Common myeloid progenitor, CD34-positive (primary cell): ENCODE results near the gene POMGNT1.

Experiments
- CTCF ChIA-PET: fragments of 350-600 bp; sonication (Branson Sonifier 250); formaldehyde crosslinking; loops from one replicate; lab custom pipeline; 2021; ENCODE audit warnings: antibody characterized with exemption; lab: Charles Lee
- POLR2A ChIA-PET: fragments of 350-600 bp; sonication (Branson Sonifier 250); formaldehyde crosslinking; loops from one replicate; lab custom pipeline; 2021; ENCODE audit warnings: antibody characterized with exemption; lab: Charles Lee
- DNase-seq, 3 donors: peaks; one replicate each; pipeline versions ENCODE4 v3.0.0 to v3.0.0-alpha.2; 2013
- H3K27ac ChIP-seq, 2 experiments: 1 replicate in 1 of 2; 2 replicates in 1 of 2; pipeline ENCODE4 v1.7.0; 2013; ENCODE audit warnings: inconsistent platforms in 2 of 2, low read length in 2 of 2, mild to moderate bottlenecking in 2 of 2, low read depth in 1 of 2, moderate library complexity in 1 of 2; ENCODE audit not compliant: severe bottlenecking in 2 of 2, insufficient read depth in 1 of 2, poor library complexity in 1 of 2
- H3K27me3 ChIP-seq, 5 experiments: replicated peaks in 2 of 5; 1 replicate in 3 of 5; 2 replicates in 2 of 5; pipeline versions ENCODE4 v1.6.1 to v1.7.0; 2013; ENCODE audit warnings: low read length in 4 of 5, mild to moderate bottlenecking in 2 of 5, moderate library complexity in 2 of 5, inconsistent platforms in 1 of 5; ENCODE audit not compliant: insufficient read depth in 5 of 5, control insufficient read depth in 4 of 5
- H3K36me3 ChIP-seq, 4 experiments: 1 replicate in 2 of 4; 2 replicates in 2 of 4; pipeline versions ENCODE4 v1.6.1 to v1.7.0; 2013; ENCODE audit warnings: low read length in 3 of 4, control low read depth in 1 of 4, mild to moderate bottlenecking in 1 of 4; ENCODE audit not compliant: control insufficient read depth in 4 of 4, insufficient read depth in 4 of 4
- H3K4me1 ChIP-seq, 4 experiments: 1 replicate in 3 of 4; 2 replicates in 1 of 4; pipeline versions ENCODE4 v1.6.1 to v1.7.1; 2013; ENCODE audit warnings: low read length in 3 of 4, mild to moderate bottlenecking in 3 of 4, control low read depth in 1 of 4, inconsistent platforms in 1 of 4, moderate library complexity in 1 of 4; ENCODE audit not compliant: control insufficient read depth in 4 of 4, insufficient read depth in 4 of 4; ENCODE audit errors: control extremely low read depth in 1 of 4
- H3K4me3 ChIP-seq, 7 experiments: 1 replicate in 4 of 7; 2 replicates in 3 of 7; pipeline versions ENCODE4 v1.5.1 to v1.7.0; 2013; ENCODE audit warnings: mild to moderate bottlenecking in 7 of 7, low read length in 6 of 7, moderate library complexity in 6 of 7, inconsistent platforms in 2 of 7, low read depth in 2 of 7, control low read depth in 1 of 7; ENCODE audit not compliant: insufficient read depth in 4 of 7, control insufficient read depth in 1 of 7; ENCODE audit errors: extremely low read depth in 1 of 7
- H3K9me3 ChIP-seq, 5 experiments: 1 replicate in 4 of 5; 2 replicates in 1 of 5; pipeline versions ENCODE4 v1.6.1 to v1.7.1; 2013; ENCODE audit warnings: low read length in 4 of 5, mild to moderate bottlenecking in 2 of 5, inconsistent platforms in 1 of 5, low read depth in 1 of 5, moderate library complexity in 1 of 5; ENCODE audit not compliant: control insufficient read depth in 4 of 5, insufficient read depth in 2 of 5; ENCODE audit errors: control extremely low read depth in 1 of 5
- WGBS: methylation state at CpG from one replicate; pipeline ENCODE4 v1.1.5; 2013; ENCODE audit not compliant: insufficient coverage; 5-methylcytosine and 5-hydroxymethylcytosine counted together

The POMGNT1 gene

GRCh38 chr1:46186076-46186475 lies 12.2 kb downstream of the POMGNT1 start:
- no peak for DNase-seq
- H3K4me3 ChIP-seq, result no peak overlapping the region
- POLR2A ChIA-PET, result no interaction called here
- WGBS, result 100% methylated on average over 1 of the region's 2 CpGs
- CTCF ChIA-PET, result interaction anchor here (11.4 kb wide), 1 partner anchor 150 kb away, joined by 167 read pairs; no protein-coding TSS in a partner anchor
- H3K27ac ChIP-seq, result no peak overlapping the region
- H3K27me3 ChIP-seq, result no peaks in the 10 kb centered on the region
- peaks cover 0 to 13% (median 10%) of the 10 kb centered on the region in 4 experiments for H3K4me1 ChIP-seq
- peaks cover under 1 to 38% (median 18%) of the 10 kb centered on the region in 4 experiments for H3K36me3 ChIP-seq
- no peaks in the 10 kb centered on the region for H3K9me3 ChIP-seq

GRCh38 chr1:46184920-46185658 lies 13.1 kb downstream of the POMGNT1 start:
- Histone ChIP-seq H3K36me3 (peaks cover 0 to 29% (median 10%) of the 10 kb centered on the region in 4 experiments), H3K27ac (no peak overlapping the region), H3K4me1 (peaks cover 0 to 13% (median 10%) of the 10 kb centered on the region in 4 experiments), H3K27me3 (no peaks in the 10 kb centered on the region), H3K9me3 (no peaks in the 10 kb centered on the region), H3K4me3 (no peak overlapping the region)
- WGBS, result 93% methylated on average over 4 of the region's 7 CpGs
- no peak for DNase-seq
- ChIA-PET POLR2A (no interaction called here), CTCF (interaction anchor here (1.5 to 11.4 kb wide), 2 partner anchors 47 to 149 kb away, joined by 3 to 167 read pairs; no protein-coding TSS in a partner anchor)

- no peaks in the 10 kb centered on the region for H3K9me3 ChIP-seq
- WGBS, result 36% methylated on average over 11 of the region's 12 CpGs
- peaks cover 0 to 21% (median 6%) of the 10 kb centered on the region in 4 experiments for H3K36me3 ChIP-seq
- no peak overlapping the region for H3K27ac ChIP-seq
- ChIA-PET POLR2A (no interaction called here), CTCF (interaction anchor here (1.0 to 11.4 kb wide), 10 partner anchors 10 to 156 kb away, joined by 3 to 167 read pairs (median 3); no protein-coding TSS in a partner anchor)
- DNase-seq, result peak in 2 of 3 donors; percentile 67 to 74
- peaks cover 0 to 16% (median 10%) of the 10 kb centered on the region in 4 experiments for H3K4me1 ChIP-seq
- no peak overlapping the region for H3K4me3 ChIP-seq
- no peaks in the 10 kb centered on the region for H3K27me3 ChIP-seq
Measured at GRCh38 chr1:46183926-46184557, 14.2 kb downstream of the POMGNT1 start.

GRCh38 chr1:46183079-46183847 lies 15.0 kb downstream of the POMGNT1 start:
- Histone ChIP-seq H3K4me1 (peaks cover 0 to 16% (median 10%) of the 10 kb centered on the region in 4 experiments), H3K9me3 (no peaks in the 10 kb centered on the region), H3K27me3 (no peaks in the 10 kb centered on the region), H3K36me3 (peaks cover 0 to 13% (median 4%) of the 10 kb centered on the region in 4 experiments), H3K27ac (no peak overlapping the region), H3K4me3 (no peak overlapping the region)
- peak in 2 of 3 donors; percentile 19 to 34 for DNase-seq
- 66% methylated on average over 5 of the region's 8 CpGs for WGBS
- POLR2A ChIA-PET, result interaction anchor here (0.6 kb wide), 1 partner anchor 52 kb away, joined by 3 read pairs; no protein-coding TSS in a partner anchor
- CTCF ChIA-PET, result interaction anchor here (1.0 to 11.4 kb wide), 12 partner anchors 9 to 155 kb away, joined by 3 to 167 read pairs (median 3); no protein-coding TSS in a partner anchor

GRCh38 chr1:46181343-46182260 lies 16.6 kb downstream of the POMGNT1 start:
- Histone ChIP-seq H3K4me1 (peaks cover 0 to 16% (median 10%) of the 10 kb centered on the region in 4 experiments), H3K27ac (no peak overlapping the region), H3K4me3 (no peak overlapping the region), H3K27me3 (no peaks in the 10 kb centered on the region), H3K9me3 (no peaks in the 10 kb centered on the region), H3K36me3 (no peaks in the 10 kb centered on the region)
- CTCF ChIA-PET, result interaction anchor here (0.6 to 11.4 kb wide), 17 partner anchors 9 to 175 kb away, joined by 3 to 167 read pairs (median 5); no protein-coding TSS in a partner anchor
- WGBS, result 89% methylated on average over 10 of the region's 10 CpGs
- DNase-seq, result no peak
- POLR2A ChIA-PET, result interaction anchor here (0.7 kb wide), 1 partner anchor 43 kb away, joined by 3 read pairs; no protein-coding TSS in a partner anchor

- CTCF ChIA-PET, result interaction anchor here (1.2 to 11.4 kb wide), 8 partner anchors 11 to 144 kb away, joined by 3 to 167 read pairs (median 6); no protein-coding TSS in a partner anchor
- H3K36me3 ChIP-seq, result no peaks in the 10 kb centered on the region
- peaks cover 0 to 16% (median 10%) of the 10 kb centered on the region in 4 experiments for H3K4me1 ChIP-seq
Measured at GRCh38 chr1:46180082-46180616, 18.1 kb downstream of the POMGNT1 start.

More at GRCh38 chr1:46180082-46180616, 18.1 kb downstream of the POMGNT1 start:
- 68% methylated on average over 11 of the region's 12 CpGs for WGBS
- no peak overlapping the region for H3K27ac ChIP-seq
- no peak overlapping the region for H3K4me3 ChIP-seq
- no peaks in the 10 kb centered on the region for H3K9me3 ChIP-seq
- no peaks in the 10 kb centered on the region for H3K27me3 ChIP-seq
- POLR2A ChIA-PET, result no interaction called here
- peak in 2 of 3 donors; percentile 13 to 23 for DNase-seq
